GM18526 (cell line): ENCODE results near the gene ZNF366.

Experiments used
- POLR2A ChIP-seq: IDR thresholded peaks from 3 replicates; pipeline ENCODE4 v1.6.1; 2011; ENCODE audit not compliant: insufficient read length; ENCODE audit errors: extremely low read depth

The ZNF366 gene

DNA sequence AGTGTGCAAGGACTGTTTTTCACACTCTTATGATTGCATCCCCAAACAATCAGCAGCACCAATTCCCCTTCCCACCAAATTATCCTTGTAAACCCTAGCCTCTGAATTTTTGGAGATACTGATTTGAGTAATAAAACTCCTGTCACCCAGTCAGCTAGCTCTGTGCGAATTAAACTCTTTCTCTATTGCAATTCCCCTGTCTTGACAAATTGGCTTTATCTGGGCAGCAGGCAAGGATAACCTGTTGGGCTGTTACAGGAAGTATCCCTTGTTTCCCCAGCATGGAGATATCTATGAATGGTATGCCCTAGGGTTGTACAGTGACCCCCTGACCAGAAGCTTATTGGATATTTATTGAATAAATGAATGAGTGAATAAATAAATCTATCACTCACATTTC lies 106.3 kb downstream of the ZNF366 start:
- TF ChIP-seq POLR2A: no peak

DNA sequence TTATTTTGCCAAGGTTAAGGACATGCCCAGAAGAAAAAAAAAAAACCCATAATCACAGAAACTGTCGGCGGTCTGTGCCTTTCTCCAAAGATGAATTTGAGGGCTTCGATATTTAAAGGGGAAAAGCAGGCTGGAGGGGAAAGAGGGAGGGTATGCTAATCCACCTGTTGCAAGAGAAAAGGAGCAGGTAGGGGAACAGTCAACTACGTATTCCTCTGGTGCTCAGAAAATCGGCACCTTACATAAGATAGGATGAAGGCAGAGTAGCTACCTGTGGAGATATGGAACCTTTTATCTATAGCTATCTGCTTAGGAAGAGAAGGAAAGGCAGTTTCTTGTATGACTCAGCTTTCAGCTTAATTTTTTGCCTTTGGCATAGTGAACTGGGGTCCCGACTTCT lies 109.4 kb downstream of the ZNF366 start:
- no peak for TF ChIP-seq POLR2A

DNA sequence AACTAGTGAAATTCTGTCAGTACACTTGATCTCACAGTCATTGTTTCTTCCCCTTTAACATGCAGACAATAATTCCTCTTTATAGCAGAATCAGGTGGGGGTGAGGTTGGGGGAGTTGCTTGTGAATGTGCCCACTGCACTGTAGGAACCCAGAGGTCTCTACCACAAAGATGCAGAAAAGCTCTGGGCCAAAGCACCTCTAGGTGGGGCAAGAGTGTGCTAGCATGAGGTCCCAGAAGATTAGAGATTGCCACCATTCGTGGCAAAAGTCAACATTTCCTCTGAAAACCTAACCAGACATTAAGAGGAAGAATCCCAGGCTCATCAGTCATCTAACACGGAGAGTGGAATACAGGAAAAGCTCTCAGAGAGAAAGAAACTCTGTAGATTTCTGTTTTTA lies 112.5 kb downstream of the ZNF366 start:
- TF ChIP-seq POLR2A: no peak

DNA sequence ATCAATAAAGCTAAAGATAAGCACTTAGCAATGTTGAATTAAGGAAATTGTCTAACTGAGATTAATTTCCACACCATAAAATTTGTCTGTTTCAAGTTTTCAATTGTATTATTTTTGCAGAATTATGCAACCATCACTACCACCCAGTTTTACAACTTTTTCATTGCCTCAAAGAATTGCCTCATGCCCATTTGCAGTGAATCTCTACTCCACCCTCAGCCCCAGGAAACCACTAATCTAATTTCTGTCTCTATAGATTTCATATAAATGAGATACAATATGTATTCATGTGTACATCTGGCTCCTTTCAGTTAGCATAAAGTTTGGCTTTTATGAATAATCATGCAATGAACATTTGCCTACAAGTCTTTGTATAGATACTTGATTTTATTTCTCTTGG lies 114.2 kb downstream of the ZNF366 start:
- TF ChIP-seq POLR2A: no peak
